ENCODE measurements around the gene ST8SIA1.

DNA sequence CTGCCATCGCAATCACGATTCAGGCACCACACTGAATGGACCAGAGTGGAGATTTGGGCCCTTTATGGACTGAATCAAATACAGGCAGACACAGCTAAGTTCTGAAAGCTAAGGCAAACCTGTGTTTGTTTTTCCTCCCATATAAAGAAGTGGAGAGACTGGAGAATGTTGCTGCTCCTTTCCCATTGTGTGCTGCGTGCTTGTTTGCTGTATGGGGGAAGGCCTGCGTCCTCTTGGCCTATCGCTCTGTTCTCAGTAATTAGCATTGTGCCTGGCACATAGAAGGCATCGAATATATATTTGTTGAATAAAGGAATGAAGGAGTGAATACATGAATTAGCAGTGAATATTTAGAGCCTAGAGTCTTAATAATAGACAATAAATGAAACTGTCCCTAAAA is 12.4 kb downstream of the ST8SIA1 start:
- TF ChIP-seq CTCF (conservative IDR thresholded peaks at IDR 0.05 in 1 of 2, IDR thresholded peaks at IDR 0.05 in 1 of 2; ENCODE audit: low read depth in 1 of 2, low read length in 2 of 2), result no peak
- TF ChIP-seq EZH2 (IDR thresholded peaks at IDR 0.05; ENCODE audit: low read length, missing control alignments), result no peak

Measured in fibroblast of lung (primary cell).